Nephron progenitor cell (in vitro differentiated cells): ENCODE measurements around the gene OSTF1.

Experiments
- DNase-seq: peaks from one replicate; pipeline ENCODE4 v3.0.0; 2021
- H3K27ac Mint-ChIP-seq: 2 replicates; pipeline ENCODE4 v1.8.0; 2021; ENCODE audit warnings: mild to moderate bottlenecking, moderate library complexity, mixed read lengths
- H3K27me3 Mint-ChIP-seq: 2 replicates; pipeline ENCODE4 v1.8.0; 2021; ENCODE audit warnings: mild to moderate bottlenecking, low read depth, mixed read lengths; ENCODE audit not compliant: poor library complexity
- H3K36me3 Mint-ChIP-seq: 2 replicates; pipeline ENCODE4 v1.8.0; 2021; ENCODE audit warnings: low read depth, mixed read lengths
- H3K4me1 Mint-ChIP-seq: 2 replicates; pipeline ENCODE4 v1.8.0; 2021; ENCODE audit warnings: mixed read lengths
- H3K4me3 Mint-ChIP-seq: 2 replicates; pipeline ENCODE4 v1.8.0; 2021; ENCODE audit warnings: mild to moderate bottlenecking, moderate library complexity, mixed read lengths
- H3K9me3 Mint-ChIP-seq: 2 replicates; pipeline ENCODE4 v1.8.0; 2021; ENCODE audit warnings: mild to moderate bottlenecking, moderate library complexity, mixed read lengths
- CTCF ChIP-seq: fragments of 200-600 bp; sonication (generic); IDR thresholded peaks from 2 replicates; pipeline ENCODE4 v1.5.0; 2021; ENCODE audit warnings: antibody characterized with exemption

Gene OSTF1

GRCh38 chr9:75087824-75088645 lies at the start of gene OSTF1, which contains the start of gene NMRK1:
Gene OSTF1 (plus strand): TSS chr9:75088514. CDS start chr9:75088693, 179 bp downstream.
Gene NMRK1 (minus strand): TSS chr9:75088155. CDS start chr9:75083115, 5,040 bp downstream.
- H3K27ac Mint-ChIP-seq, result peak within 1 kb of the TSS; percentile 1
- no peaks in the 10 kb centered on the region for H3K9me3 Mint-ChIP-seq
- peak within 1 kb of the TSS; percentile 93 for H3K4me3 Mint-ChIP-seq
- no peak for TF ChIP-seq CTCF
- DNase-seq, result peak; percentile 95
- peaks cover 56% of the 10 kb centered on the region for H3K4me1 Mint-ChIP-seq
- no peaks in the 10 kb centered on the region for H3K36me3 Mint-ChIP-seq
- peaks cover 22% of the 10 kb centered on the region for H3K27me3 Mint-ChIP-seq

- no peaks in the 10 kb centered on the region for H3K4me1 Mint-ChIP-seq
- H3K9me3 Mint-ChIP-seq, result peaks cover 8% of the 10 kb centered on the region
- H3K27ac Mint-ChIP-seq, result no peak overlapping the region
- DNase-seq, result no peak
- H3K27me3 Mint-ChIP-seq, result peaks cover 8% of the 10 kb centered on the region
- H3K4me3 Mint-ChIP-seq, result no peak overlapping the region
- no peak for TF ChIP-seq CTCF
- H3K36me3 Mint-ChIP-seq, result no peaks in the 10 kb centered on the region
Measured at GRCh38 chr9:75039009-75039408, 49.3 kb upstream of the OSTF1 start.

GRCh38 chr9:75039801-75040200 lies 48.5 kb upstream of the OSTF1 start:
- DNase-seq, result no peak
- no peak overlapping the region for H3K4me3 Mint-ChIP-seq
- peaks cover 8% of the 10 kb centered on the region for H3K27me3 Mint-ChIP-seq
- H3K4me1 Mint-ChIP-seq, result no peaks in the 10 kb centered on the region
- peaks cover 8% of the 10 kb centered on the region for H3K9me3 Mint-ChIP-seq
- no peaks in the 10 kb centered on the region for H3K36me3 Mint-ChIP-seq
- H3K27ac Mint-ChIP-seq, result no peak overlapping the region
- no peak for TF ChIP-seq CTCF

- TF ChIP-seq CTCF, result no peak
- Mint-ChIP-seq H3K27me3 (peaks cover 12% of the 10 kb centered on the region), H3K9me3 (peaks cover 8% of the 10 kb centered on the region), H3K4me3 (no peak overlapping the region), H3K27ac (no peak overlapping the region), H3K4me1 (no peaks in the 10 kb centered on the region), H3K36me3 (no peaks in the 10 kb centered on the region)
- DNase-seq, result no peak
Measured at GRCh38 chr9:75041041-75041440, 47.3 kb upstream of the OSTF1 start.

GRCh38 chr9:75046725-75047345 lies 41.5 kb upstream of the OSTF1 start:
- TF ChIP-seq CTCF, result no peak
- Mint-ChIP-seq H3K9me3 (no peaks in the 10 kb centered on the region), H3K36me3 (no peaks in the 10 kb centered on the region), H3K4me1 (no peaks in the 10 kb centered on the region), H3K27ac (no peak overlapping the region), H3K4me3 (no peak overlapping the region), H3K27me3 (peaks cover 7% of the 10 kb centered on the region)
- no peak for DNase-seq
